Stimulated activated CD8-positive, alpha-beta memory T cell treated with anti-CD3 and anti-CD28 coated beads, Interleukin-7, amount 100 ng/mL, for 48 hours (primary cell): ENCODE data around the gene RHBDD1.
A peak's percentile ranks its signal among the peaks of the same experiment; 100 is the strongest.
"Not testable (repeated sequence)": the region's sequence is repeated elsewhere in the genome, so short reads cannot be mapped to it uniquely, and the experiment has no call there.

Source experiments
- DNase-seq, 2 donors: peaks; one replicate each; pipeline ENCODE4 v3.0.0-alpha.2; 2020; ENCODE audit warnings: low read depth in 1 of 2; ENCODE audit errors: extremely low read depth in 1 of 2

The RHBDD1 gene

GRCh38 chr2:226799211-226799975 lies 36.5 kb upstream of the RHBDD1 start, which contains the start of gene IRS1:
TSS of gene IRS1 (minus strand) at chr2:226799820. CDS start at chr2:226798738, 1,082 bp downstream.
- DNase-seq = peak; percentile 39 to 41

- DNase-seq = no peak
These were observed 35.6 kb upstream of the RHBDD1 start for GRCh38 chr2:226799976-226800940.

DNA sequence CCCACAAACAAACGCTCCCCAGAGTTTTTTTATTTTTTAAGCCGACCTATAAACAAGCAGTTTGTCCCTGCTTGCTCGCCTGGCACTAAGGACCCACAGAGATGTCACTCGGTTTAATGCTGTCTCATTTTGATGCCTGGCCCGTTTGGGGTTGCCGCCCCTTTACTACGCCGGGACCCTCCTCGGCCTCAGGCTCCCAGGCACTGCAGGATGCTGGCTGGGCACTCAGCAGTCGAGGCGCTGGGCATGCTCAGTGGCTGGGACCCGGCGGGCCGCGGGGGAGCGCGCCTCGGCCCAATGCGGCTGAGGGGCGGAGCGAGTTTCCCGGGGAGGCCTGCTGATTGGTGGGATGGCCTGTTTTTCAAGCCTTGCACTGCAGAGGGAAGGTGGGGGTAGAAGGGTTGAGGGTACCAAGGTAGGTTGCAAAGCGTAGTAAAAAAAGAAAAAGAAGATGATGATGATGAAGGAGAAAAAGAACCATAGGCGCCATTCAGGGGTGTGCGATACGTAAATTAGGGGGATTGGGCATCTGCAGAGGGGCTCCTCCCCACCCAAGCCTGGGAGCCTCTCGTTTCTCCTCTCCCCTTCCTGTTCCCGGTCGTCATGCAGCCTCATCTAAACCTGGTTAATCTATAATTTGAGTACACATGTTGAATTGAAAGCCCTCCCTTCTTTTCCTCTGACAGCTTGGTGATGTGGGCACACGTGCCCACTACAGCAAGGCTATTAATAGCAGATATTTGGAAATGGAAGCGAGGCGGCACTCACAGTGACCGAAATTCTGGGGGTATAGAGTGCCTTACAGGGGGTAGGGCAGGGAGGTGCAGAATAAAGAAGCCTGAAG lies 34.7 kb upstream of the RHBDD1 start:
- peak; percentile 64 to 80 for DNase-seq

DNA sequence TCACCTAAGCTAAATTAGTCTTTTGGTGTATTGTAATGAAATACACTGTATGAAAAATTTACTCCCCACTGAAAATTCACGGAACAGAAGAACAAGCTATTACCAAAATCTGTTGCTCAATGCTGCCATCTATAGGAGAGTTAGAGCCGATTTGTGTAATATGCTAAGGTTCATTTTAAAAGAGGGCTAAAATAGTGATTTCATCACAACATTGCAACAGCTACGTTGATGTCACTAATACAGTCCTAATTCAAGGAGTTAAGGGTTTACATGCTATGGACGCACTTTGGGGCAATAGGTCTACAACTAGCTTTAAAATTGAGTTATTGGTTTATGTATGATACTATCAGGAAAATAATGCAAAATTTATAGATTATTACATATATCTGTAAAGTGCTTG lies 33.3 kb upstream of the RHBDD1 start:
- DNase-seq = no peak

DNA sequence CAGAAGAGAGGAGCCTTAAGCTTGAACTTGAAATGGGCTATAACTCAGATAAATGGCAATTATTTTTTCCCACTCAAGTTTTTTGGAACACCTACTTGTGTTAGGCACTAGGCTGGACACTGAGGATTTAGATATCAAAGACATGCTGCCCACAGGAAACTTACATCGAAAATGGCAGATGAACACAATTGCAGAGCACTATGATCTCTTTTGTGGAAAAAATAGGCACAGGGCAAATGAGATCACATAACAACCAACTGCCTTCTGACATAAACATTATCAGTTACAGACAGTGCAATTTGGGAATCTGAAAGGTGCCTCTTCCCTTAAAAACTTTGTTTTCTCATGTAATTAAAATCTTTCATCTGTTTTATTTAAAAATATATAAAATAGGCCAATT lies 32.4 kb upstream of the RHBDD1 start:
- DNase-seq = no peak

- no peak for DNase-seq
These were observed 22.6 kb upstream of the RHBDD1 start for GRCh38 chr2:226813148-226813701.

- DNase-seq = no peak
These were observed 16.9 kb upstream of the RHBDD1 start for GRCh38 chr2:226818930-226819329.

- no peak for DNase-seq
These were observed 10.8 kb upstream of the RHBDD1 start for GRCh38 chr2:226825056-226825455.

- no peak for DNase-seq
These were observed 7.7 kb upstream of the RHBDD1 start for GRCh38 chr2:226828191-226828590.

GRCh38 chr2:226829721-226830631 lies 5.9 kb upstream of the RHBDD1 start:
- no peak for DNase-seq

DNA sequence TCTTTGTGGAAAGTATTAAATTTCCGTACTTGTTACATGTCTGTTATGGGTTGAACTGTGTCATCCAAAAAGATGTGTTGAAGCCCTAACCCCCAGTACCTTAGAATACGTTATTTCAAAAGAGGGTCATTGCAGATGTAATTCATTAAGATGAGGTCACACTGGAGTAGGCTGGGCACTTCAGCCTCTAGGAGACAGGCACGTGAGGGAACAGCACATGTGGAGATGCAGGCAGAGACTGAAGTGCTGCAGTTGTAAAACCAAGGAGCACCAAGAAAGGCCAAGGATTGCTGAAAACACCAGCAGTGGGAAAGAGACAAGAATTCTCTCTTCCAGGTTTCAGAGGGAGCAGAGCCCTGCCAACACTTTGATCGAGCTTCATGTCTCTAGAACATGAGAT lies 4.6 kb upstream of the RHBDD1 start:
- DNase-seq = no peak

- DNase-seq = no peak
These were observed 3.8 kb upstream of the RHBDD1 start for GRCh38 chr2:226832061-226832460.

DNA sequence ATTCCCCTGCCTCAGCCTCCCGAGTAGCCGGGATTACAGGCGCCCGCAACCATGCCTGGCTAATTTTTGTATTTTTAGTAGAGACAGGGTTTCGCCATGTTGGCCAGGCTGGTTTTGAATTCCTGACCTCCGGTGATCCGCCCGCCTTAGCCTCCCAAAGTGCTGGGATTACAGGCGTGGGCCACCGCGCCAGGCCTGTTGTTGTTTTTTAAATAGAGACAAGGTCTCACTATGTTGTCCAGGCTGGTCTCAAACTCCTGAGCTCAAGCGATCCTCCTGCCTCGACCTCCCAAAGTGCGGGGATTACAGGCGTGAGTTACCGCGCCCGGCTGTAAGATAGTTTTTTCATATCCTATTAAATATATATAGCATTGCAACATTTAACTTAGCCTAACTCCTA lies 974 bp upstream of the RHBDD1 start:
- DNase-seq = not testable (repeated sequence)

- peak in 1 of 2 donors; percentile 3 for DNase-seq
These were observed 446 bp upstream of the RHBDD1 start for GRCh38 chr2:226835420-226835795.

DNA sequence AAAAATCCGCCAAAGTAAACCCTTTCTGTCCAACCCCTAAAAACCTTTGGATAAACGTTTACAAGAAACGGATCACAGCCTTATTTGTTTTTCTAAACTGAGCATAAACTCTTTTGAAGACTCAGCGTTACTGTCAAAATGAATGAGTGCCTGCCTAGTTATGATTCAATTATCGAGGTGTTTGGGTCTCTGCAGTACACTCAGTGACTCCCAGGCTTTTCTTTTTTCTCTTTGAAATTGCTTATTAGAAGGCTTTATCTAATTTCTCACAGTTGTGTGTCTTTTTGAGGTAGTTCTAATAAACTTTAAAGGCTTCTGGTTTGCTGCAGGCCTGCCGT lies 663 bp downstream of the RHBDD1 start:
- DNase-seq = no peak

- no peak for DNase-seq
These were observed 1.5 kb downstream of the RHBDD1 start for GRCh38 chr2:226837334-226837733.

- DNase-seq = no peak
These were observed 2.1 kb downstream of the RHBDD1 start for GRCh38 chr2:226837787-226838603.

GRCh38 chr2:226838722-226839121 lies 2.9 kb downstream of the RHBDD1 start:
- no peak for DNase-seq

DNA sequence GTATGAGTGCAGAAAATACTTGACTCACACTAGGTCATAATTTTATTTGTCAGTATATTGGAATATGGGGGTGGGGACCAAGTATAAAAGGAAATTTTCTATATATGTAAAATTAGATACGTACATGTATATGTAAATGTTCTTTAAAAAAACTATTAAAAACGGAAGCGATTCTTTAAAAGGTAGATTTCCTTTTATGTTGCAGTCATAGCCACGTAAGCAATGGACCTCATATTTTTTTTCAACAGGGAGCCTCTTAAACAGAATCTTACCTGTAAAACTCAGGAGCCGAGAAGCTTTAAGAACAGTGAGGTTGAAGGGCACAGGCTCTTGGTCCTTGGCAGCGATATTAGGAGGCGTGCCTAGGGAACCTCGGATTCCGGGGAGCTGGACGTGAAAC lies 3.3 kb downstream of the RHBDD1 start:
- DNase-seq = no peak
